HepG2 (cell line): ENCODE results near the gene PPP1R27.

Source experiments
- HDAC6 ChIP-seq: fragments of 200-600 bp; sonication (generic); IDR thresholded peaks from 2 replicates; pipeline ENCODE4 v1.7.0; 2017; ENCODE audit warnings: mild to moderate bottlenecking, antibody characterized with exemption, low read length, low read depth
- JUN ChIP-seq: sonication (generic); formaldehyde crosslinking; IDR thresholded peaks from 2 replicates; pipeline ENCODE4 v1.4.0; 2020; ENCODE audit warnings: mild to moderate bottlenecking, missing genetic modification reagents
- JUNB ChIP-seq: sonication (generic); formaldehyde crosslinking; IDR thresholded peaks from 2 replicates; pipeline ENCODE4 v1.8.0; 2022; ENCODE audit warnings: missing genetic modification reagents, mild to moderate bottlenecking, borderline replicate concordance
- JUND ChIP-seq: sonication (generic); formaldehyde crosslinking; IDR thresholded peaks from 2 replicates; pipeline ENCODE4 v1.8.0; 2022; ENCODE audit warnings: mild to moderate bottlenecking, missing genetic modification reagents
- KLF6 ChIP-seq: IDR thresholded peaks from 2 replicates; pipeline ENCODE4 v1.8.0; 2016; ENCODE audit warnings: missing biosample characterization, missing genetic modification reagents
- POLR2A ChIP-seq, 2 experiments: IDR thresholded peaks; 2 replicates each; pipeline ENCODE4 v1.6.1; 2011; ENCODE audit warnings: low read depth in 2 of 2, low read length in 2 of 2, mild to moderate bottlenecking in 1 of 2, moderate library complexity in 1 of 2; ENCODE audit not compliant: insufficient read depth in 1 of 2
- PPARG ChIP-seq: conservative IDR thresholded peaks from 2 replicates; pipeline ENCODE4 v1.6.1; 2016; ENCODE audit warnings: missing biosample characterization, missing genetic modification reagents
- ZNF350 ChIP-seq: sonication (generic); formaldehyde crosslinking; IDR thresholded peaks from 2 replicates; pipeline ENCODE4 v1.4.0; 2020; ENCODE audit warnings: mild to moderate bottlenecking, low read depth, missing genetic modification reagents, borderline replicate concordance
- TF ChIP-seq, protein P1 (sequence below): sonication (generic); formaldehyde crosslinking; IDR thresholded peaks from 2 replicates; pipeline ENCODE4 v1.4.0; 2020; ENCODE audit warnings: missing genetic modification reagents
- TF ChIP-seq, protein P2 (sequence below): sonication (generic); formaldehyde crosslinking; IDR thresholded peaks from 2 replicates; pipeline ENCODE4 v1.5.0; 2020; ENCODE audit warnings: mild to moderate bottlenecking, missing genetic modification reagents, moderate library complexity
- TF ChIP-seq, protein P3 (sequence below): sonication (generic); formaldehyde crosslinking; IDR thresholded peaks from 2 replicates; pipeline ENCODE4 v1.4.0; 2020; ENCODE audit warnings: mild to moderate bottlenecking, missing genetic modification reagents
- TF ChIP-seq, protein P4 (sequence below), 2 experiments: fragments of 450-650 bp in 1 of 2; sonication (generic) in 1 of 2; formaldehyde crosslinking in 1 of 2; IDR thresholded peaks; 2 replicates each; pipeline versions ENCODE4 v1.6.1 to v1.8.0; 2016 to 2022; ENCODE audit warnings: antibody characterized with exemption in 1 of 2, mild to moderate bottlenecking in 1 of 2, missing genetic modification reagents in 1 of 2

DNA sequence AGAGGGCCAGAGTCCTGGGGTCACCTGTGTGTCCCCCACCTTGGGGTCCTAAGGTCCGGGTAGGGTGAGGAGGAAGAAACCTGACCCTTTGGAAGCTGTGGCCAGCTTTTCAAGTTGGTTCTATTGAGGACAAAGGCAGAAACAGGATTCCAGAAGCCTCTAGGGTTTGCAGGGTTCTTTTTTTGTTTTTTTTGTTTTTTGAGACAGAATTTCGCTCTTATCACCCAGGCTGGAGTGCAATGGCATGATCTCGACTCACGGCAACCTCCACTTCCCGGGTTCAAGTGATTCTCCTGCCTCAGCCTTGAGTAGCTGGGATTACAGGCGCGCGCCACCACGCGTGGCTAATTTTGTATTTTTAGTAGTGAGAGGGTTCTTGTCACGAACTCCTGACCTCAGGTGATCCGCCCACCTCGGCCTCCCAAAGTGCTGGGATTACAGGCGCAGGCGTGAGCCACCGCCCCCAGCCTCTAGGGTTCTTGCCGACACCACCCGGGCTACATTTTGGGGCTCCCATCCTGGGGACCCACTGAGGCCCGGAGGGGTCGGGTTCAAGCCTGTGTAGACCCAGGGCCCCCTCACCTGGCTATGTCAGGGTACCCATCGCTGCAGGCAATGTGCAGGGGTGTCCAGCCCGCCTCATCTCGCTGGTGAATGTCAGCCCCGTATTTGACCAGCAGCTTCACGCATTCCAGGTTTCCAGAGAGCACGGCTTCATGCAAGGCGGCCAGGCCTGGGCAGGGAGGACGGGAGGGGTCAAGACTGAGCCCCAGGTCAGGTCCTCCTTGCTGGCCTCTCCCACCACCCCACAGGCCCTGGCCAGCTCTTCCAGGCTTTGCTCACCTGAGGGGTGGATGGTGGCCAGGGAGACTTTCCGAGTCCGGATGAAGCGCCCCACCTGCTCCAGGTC lies 674 bp downstream of the PPP1R27 start:
- TF ChIP-seq JUN (CRISPR knock-in tag) (no peak), PPARG (no peak), JUND (no peak), ZNF350 (no peak), JUNB (CRISPR knock-in tag) (no peak), HDAC6 (no peak), KLF6 (CRISPR knock-in tag) (no peak), POLR2A (IDR thresholded peaks at IDR 0.05; ENCODE audit: insufficient read depth in 1 of 2, low read depth in 2 of 2, low read length in 2 of 2) (peak in 1 of 2 experiments; percentile 28; a peak in 1 of 4 replicates)
- TF ChIP-seq, protein P1, sequence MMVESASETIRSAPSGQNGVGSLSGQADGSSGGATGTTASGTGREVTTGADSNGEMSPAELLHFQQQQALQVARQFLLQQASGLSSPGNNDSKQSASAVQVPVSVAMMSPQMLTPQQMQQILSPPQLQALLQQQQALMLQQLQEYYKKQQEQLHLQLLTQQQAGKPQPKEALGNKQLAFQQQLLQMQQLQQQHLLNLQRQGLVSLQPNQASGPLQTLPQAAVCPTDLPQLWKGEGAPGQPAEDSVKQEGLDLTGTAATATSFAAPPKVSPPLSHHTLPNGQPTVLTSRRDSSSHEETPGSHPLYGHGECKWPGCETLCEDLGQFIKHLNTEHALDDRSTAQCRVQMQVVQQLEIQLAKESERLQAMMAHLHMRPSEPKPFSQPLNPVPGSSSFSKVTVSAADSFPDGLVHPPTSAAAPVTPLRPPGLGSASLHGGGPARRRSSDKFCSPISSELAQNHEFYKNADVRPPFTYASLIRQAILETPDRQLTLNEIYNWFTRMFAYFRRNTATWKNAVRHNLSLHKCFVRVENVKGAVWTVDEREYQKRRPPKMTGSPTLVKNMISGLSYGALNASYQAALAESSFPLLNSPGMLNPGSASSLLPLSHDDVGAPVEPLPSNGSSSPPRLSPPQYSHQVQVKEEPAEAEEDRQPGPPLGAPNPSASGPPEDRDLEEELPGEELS (CRISPR knock-in tag), result no peak
- TF ChIP-seq, protein P2, sequence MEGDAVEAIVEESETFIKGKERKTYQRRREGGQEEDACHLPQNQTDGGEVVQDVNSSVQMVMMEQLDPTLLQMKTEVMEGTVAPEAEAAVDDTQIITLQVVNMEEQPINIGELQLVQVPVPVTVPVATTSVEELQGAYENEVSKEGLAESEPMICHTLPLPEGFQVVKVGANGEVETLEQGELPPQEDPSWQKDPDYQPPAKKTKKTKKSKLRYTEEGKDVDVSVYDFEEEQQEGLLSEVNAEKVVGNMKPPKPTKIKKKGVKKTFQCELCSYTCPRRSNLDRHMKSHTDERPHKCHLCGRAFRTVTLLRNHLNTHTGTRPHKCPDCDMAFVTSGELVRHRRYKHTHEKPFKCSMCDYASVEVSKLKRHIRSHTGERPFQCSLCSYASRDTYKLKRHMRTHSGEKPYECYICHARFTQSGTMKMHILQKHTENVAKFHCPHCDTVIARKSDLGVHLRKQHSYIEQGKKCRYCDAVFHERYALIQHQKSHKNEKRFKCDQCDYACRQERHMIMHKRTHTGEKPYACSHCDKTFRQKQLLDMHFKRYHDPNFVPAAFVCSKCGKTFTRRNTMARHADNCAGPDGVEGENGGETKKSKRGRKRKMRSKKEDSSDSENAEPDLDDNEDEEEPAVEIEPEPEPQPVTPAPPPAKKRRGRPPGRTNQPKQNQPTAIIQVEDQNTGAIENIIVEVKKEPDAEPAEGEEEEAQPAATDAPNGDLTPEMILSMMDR (CRISPR knock-in tag), result no peak
- TF ChIP-seq, protein P3, sequence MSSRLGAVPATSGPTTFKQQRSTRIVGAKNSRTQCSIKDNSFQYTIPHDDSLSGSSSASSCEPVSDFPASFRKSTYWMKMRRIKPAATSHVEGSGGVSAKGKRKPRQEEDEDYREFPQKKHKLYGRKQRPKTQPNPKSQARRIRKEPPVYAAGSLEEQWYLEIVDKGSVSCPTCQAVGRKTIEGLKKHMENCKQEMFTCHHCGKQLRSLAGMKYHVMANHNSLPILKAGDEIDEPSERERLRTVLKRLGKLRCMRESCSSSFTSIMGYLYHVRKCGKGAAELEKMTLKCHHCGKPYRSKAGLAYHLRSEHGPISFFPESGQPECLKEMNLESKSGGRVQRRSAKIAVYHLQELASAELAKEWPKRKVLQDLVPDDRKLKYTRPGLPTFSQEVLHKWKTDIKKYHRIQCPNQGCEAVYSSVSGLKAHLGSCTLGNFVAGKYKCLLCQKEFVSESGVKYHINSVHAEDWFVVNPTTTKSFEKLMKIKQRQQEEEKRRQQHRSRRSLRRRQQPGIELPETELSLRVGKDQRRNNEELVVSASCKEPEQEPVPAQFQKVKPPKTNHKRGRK (CRISPR knock-in tag), result no peak
- TF ChIP-seq, protein P4, sequence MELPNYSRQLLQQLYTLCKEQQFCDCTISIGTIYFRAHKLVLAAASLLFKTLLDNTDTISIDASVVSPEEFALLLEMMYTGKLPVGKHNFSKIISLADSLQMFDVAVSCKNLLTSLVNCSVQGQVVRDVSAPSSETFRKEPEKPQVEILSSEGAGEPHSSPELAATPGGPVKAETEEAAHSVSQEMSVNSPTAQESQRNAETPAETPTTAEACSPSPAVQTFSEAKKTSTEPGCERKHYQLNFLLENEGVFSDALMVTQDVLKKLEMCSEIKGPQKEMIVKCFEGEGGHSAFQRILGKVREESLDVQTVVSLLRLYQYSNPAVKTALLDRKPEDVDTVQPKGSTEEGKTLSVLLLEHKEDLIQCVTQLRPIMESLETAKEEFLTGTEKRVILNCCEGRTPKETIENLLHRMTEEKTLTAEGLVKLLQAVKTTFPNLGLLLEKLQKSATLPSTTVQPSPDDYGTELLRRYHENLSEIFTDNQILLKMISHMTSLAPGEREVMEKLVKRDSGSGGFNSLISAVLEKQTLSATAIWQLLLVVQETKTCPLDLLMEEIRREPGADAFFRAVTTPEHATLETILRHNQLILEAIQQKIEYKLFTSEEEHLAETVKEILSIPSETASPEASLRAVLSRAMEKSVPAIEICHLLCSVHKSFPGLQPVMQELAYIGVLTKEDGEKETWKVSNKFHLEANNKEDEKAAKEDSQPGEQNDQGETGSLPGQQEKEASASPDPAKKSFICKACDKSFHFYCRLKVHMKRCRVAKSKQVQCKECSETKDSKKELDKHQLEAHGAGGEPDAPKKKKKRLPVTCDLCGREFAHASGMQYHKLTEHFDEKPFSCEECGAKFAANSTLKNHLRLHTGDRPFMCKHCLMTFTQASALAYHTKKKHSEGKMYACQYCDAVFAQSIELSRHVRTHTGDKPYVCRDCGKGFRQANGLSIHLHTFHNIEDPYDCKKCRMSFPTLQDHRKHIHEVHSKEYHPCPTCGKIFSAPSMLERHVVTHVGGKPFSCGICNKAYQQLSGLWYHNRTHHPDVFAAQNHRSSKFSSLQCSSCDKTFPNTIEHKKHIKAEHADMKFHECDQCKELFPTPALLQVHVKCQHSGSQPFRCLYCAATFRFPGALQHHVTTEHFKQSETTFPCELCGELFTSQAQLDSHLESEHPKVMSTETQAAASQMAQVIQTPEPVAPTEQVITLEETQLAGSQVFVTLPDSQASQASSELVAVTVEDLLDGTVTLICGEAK (IDR thresholded peaks at IDR 0.05), result no peak
- TF ChIP-seq, protein P4 (CRISPR knock-in tag; IDR thresholded peaks at IDR 0.05), result no peak
